Kidney (tissue), 14 donors: Measurements from ENCODE around the gene GDAP2. TPM values are rescaled to one million over a fixed set of nuclear protein-coding genes. Genes with fewer than 3 reads are reported as not detected.

Experiments used
- DNase-seq, 5 donors: peaks; one replicate each; pipeline ENCODE4 v3.0.0-alpha.2; 2013 to 2020
- FAIRE-seq: peaks from 2 replicates; lab custom pipeline; 2012; peaks lifted over from hg19 to GRCh38; lab: Jason Lieb, UNC
- H3K27ac ChIP-seq, 2 donors: one replicate each; pipeline ENCODE4 v1.7.0; 2013; ENCODE audit warnings: low read depth in 2 of 2, low read length in 2 of 2, inconsistent platforms in 1 of 2
- H3K27me3 ChIP-seq: one replicate; pipeline ENCODE4 v1.7.1; 2013; ENCODE audit warnings: low read length, inconsistent platforms; ENCODE audit not compliant: control insufficient read depth, insufficient read depth
- H3K36me3 ChIP-seq, 3 donors: one replicate each; pipeline versions ENCODE4 v1.7.0 to v1.7.1; 2013; ENCODE audit warnings: low read length in 3 of 3, control low read depth in 1 of 3, inconsistent platforms in 1 of 3; ENCODE audit not compliant: insufficient read depth in 3 of 3, control insufficient read depth in 2 of 3
- H3K4me1 ChIP-seq, 3 donors: one replicate each; pipeline versions ENCODE4 v1.7.0 to v1.7.1; 2013; ENCODE audit warnings: low read length in 3 of 3, inconsistent platforms in 1 of 3, low read depth in 1 of 3; ENCODE audit not compliant: control insufficient read depth in 2 of 3, insufficient read depth in 2 of 3
- H3K4me3 ChIP-seq, 3 donors: one replicate each; pipeline versions ENCODE4 v1.7.0 to v1.8.1; 2013; ENCODE audit warnings: low read length in 3 of 3, control low read depth in 1 of 3, inconsistent platforms in 1 of 3
- H3K9ac ChIP-seq, 3 donors: one replicate each; pipeline versions ENCODE4 v1.7.0 to v1.7.1; 2013; ENCODE audit warnings: low read length in 3 of 3, control low read depth in 1 of 3, inconsistent platforms in 1 of 3
- H3K9me3 ChIP-seq, 3 donors: one replicate each; pipeline versions ENCODE4 v1.7.0 to v1.7.1; 2013; ENCODE audit warnings: low read length in 3 of 3, control low read depth in 1 of 3, inconsistent platforms in 1 of 3; ENCODE audit not compliant: control insufficient read depth in 2 of 3, insufficient read depth in 1 of 3
- intact Hi-C: fragments of 100-400 bp; cut with DNase I; formaldehyde crosslinking; loops from one replicate; pipeline ENCODE4 v1.11.1; 2022
- polyA plus RNA-seq: library from polyadenylated mRNA; stranded (reverse); fragments of 350-450 nt; fragmentation: Illumina TruSeq; extraction: RNeasy Lipid Tissue Mini Kit (QIAGEN cat#74804); gene quantifications from one replicate; pipeline ENCODE4 v1.2.3, GENCODE V29; 2014; ENCODE audit warnings: low read depth, low replicate concordance; ENCODE audit not compliant: insufficient read depth
- total RNA-seq: library from RNA; stranded (reverse); fragmentation: NEBNext Ultra II Directional; extraction: Animal tissue kit (Norgen Biotek cat#: 25700); gene quantifications from one replicate; pipeline ENCODE4 v1.2.1, GENCODE V29; 2021
- TF ChIP-seq, protein P1 (sequence below): IDR thresholded peaks from 3 replicates; pipeline ENCODE4 v1.5.1; 2012; ENCODE audit warnings: mild to moderate bottlenecking, moderate library complexity, borderline replicate concordance; ENCODE audit not compliant: insufficient read depth; ENCODE audit errors: extremely low read depth
- donor health status: control.
- donor health status: control.
- donor health status: control.
- donor health status: control.
- donor health status: control.
- donor health status: DM: yes; HTN: yes; CAD: no.
- donor health status: Normal renal cell carcinoma (clear cell type).

Gene GDAP2
- total and polyA plus RNA-seq, 2 donors from 2014 or later: 11.3 to 31.8 TPM

DNA sequence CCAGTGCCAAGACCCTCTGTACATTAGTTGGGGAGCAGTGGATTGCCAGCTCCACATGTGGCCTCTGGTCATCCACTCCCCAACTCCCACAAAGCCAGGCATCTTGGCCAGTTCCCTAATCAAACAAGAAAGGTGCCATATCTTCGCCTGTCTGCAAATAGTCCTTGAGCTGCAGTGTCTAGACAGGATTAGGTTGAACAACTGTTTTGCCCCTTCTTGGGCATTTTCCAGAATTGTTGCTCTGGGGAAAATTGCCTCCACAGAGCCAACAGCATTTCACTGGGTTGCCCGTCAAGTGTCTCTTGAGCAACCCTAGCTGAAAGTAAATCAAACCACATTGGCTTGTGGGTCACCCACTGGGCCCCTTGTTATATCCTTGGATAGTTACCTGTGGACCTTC is 109.3 kb downstream of the GDAP2 start:
- TF ChIP-seq, protein P1, sequence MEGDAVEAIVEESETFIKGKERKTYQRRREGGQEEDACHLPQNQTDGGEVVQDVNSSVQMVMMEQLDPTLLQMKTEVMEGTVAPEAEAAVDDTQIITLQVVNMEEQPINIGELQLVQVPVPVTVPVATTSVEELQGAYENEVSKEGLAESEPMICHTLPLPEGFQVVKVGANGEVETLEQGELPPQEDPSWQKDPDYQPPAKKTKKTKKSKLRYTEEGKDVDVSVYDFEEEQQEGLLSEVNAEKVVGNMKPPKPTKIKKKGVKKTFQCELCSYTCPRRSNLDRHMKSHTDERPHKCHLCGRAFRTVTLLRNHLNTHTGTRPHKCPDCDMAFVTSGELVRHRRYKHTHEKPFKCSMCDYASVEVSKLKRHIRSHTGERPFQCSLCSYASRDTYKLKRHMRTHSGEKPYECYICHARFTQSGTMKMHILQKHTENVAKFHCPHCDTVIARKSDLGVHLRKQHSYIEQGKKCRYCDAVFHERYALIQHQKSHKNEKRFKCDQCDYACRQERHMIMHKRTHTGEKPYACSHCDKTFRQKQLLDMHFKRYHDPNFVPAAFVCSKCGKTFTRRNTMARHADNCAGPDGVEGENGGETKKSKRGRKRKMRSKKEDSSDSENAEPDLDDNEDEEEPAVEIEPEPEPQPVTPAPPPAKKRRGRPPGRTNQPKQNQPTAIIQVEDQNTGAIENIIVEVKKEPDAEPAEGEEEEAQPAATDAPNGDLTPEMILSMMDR: no peak
- Histone ChIP-seq H3K4me3 (no peak overlapping the region), H3K9ac (no peak overlapping the region), H3K9me3 (no peaks in the 10 kb centered on the region), H3K36me3 (no peaks in the 10 kb centered on the region), H3K4me1 (peaks cover 0 to 3% (median 3%) of the 10 kb centered on the region in 3 donors), H3K27ac (no peak overlapping the region), H3K27me3 (no peaks in the 10 kb centered on the region)
- FAIRE-seq (no peak), DNase-seq (no peak)
- intact Hi-C loops: no loop called here

DNA sequence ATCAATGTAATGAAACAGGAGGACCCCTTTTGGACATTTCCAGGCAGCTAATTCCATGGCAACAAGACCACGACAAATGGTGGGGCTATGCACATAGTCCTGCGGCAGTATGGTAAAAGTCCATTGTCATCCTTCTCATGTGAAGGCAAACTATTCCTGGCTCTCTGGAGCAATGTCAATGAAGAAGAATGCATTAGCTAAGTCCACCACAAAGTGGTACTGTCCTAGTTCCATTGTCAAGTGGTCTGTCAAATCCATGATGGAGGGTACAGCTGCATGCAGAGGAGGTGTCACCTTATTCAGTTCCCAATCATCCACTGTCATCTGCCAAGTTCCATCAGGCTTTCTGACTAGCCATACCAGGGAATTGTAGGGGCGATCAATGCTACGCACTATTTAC is 110.1 kb downstream of the GDAP2 start:
- Histone ChIP-seq H3K4me3 (no peak overlapping the region), H3K27ac (no peak overlapping the region), H3K27me3 (no peaks in the 10 kb centered on the region), H3K4me1 (peaks cover 0 to 3% (median 0%) of the 10 kb centered on the region in 3 donors), H3K9me3 (no peaks in the 10 kb centered on the region), H3K9ac (no peak overlapping the region), H3K36me3 (no peaks in the 10 kb centered on the region)
- FAIRE-seq (no peak), DNase-seq (no peak)
- TF ChIP-seq, protein P1: no peak
- intact Hi-C loops: no loop called here

DNA sequence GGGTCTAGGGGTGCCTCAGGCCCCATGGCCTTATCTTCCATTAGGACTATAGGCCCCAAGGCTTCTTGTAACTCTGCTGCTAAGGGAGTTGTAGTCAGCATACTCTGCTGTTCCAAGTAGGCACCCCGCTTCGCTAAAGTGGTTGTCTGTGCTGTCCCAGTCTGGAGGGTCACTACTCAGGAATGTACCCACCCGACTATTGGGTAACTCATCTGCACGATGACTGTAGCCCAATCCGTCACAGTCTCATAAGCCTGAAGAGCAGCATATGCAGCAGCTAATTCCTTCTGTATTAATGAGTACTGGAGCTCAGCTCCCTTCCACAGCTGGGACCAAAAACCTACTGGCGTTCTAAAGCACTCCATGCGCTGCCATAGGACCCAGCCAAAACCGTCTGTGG is 111.0 kb downstream of the GDAP2 start:
- no peaks in the 10 kb centered on the region for H3K36me3 ChIP-seq
- no peaks in the 10 kb centered on the region for H3K27me3 ChIP-seq
- no peak overlapping the region for H3K9ac ChIP-seq
- no peak overlapping the region for H3K27ac ChIP-seq
- no peak overlapping the region for H3K4me3 ChIP-seq
- DNase-seq (no peak), FAIRE-seq (no peak)
- intact Hi-C loops: no loop called here
- TF ChIP-seq, protein P1: no peak
- no peaks in the 10 kb centered on the region for H3K9me3 ChIP-seq
- H3K4me1 ChIP-seq: peaks cover 0 to 3% (median 0%) of the 10 kb centered on the region in 3 donors

DNA sequence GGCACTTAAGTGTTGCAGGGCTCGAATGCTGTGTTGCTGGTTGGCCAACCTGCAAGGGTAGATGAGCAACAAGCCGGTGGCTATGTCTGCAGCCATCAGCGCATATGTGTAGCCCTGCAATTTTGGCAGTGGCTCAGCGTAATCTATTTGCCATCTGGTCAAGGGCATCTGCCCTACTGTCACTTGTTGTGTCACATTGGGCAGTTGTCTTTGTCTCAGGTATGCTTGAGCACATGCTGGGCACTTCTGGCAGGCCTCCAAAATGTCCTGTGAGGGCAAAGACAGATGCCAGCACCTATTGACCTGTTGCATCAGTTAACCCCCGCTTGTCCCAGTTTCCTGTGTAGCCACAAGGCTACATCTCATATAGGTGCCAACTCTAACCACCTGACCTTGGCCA is 111.8 kb downstream of the GDAP2 start:
- DNase-seq (no peak), FAIRE-seq (no peak)
- TF ChIP-seq, protein P1: no peak
- H3K9me3 ChIP-seq: no peaks in the 10 kb centered on the region
- H3K4me3 ChIP-seq: no peak overlapping the region
- intact Hi-C loops: no loop called here
- H3K27me3 ChIP-seq: no peaks in the 10 kb centered on the region
- peaks cover 0 to 5% (median 0%) of the 10 kb centered on the region in 3 donors for H3K4me1 ChIP-seq
- no peak overlapping the region for H3K27ac ChIP-seq
- no peak overlapping the region for H3K9ac ChIP-seq
- H3K36me3 ChIP-seq: no peaks in the 10 kb centered on the region
